ENCODE measurements around the gene KRTAP10-3. TPM values are rescaled to one million over a fixed set of nuclear protein-coding genes. Genes with fewer than 3 reads are reported as not detected.
"Not testable (repeated sequence)": the region's sequence is repeated elsewhere in the genome, so short reads cannot be mapped to it uniquely, and the experiment has no call there.

KRTAP10-3 gene
- total RNA-seq, 1 donor from 2014 or later: not detected

GRCh38 chr21:44550807-44551206 is 7.8 kb downstream of the KRTAP10-3 start:
- ChIA-PET POLR2A (no interaction called here), CTCF (no interaction called here)
- intact Hi-C loops (cut with micrococcal nuclease): no loop called here
- no peak overlapping the region for H3K4me3 Mint-ChIP-seq
- peaks cover 8% of the 10 kb centered on the region for H3K4me1 Mint-ChIP-seq
- peaks cover 8% of the 10 kb centered on the region for H3K36me3 Mint-ChIP-seq (ENCODE audit: low read depth)
- peaks cover 12% of the 10 kb centered on the region for H3K9me3 Mint-ChIP-seq
- H3K27me3 Mint-ChIP-seq: peaks cover 35% of the 10 kb centered on the region
- TF ChIP-seq CTCF (IDR thresholded peaks at IDR 0.05): no peak
- no peak for DNase-seq
- H3K27ac Mint-ChIP-seq: peak overlapping the region; percentile 4
- no peak for ATAC-seq (ENCODE audit: low read depth)

GRCh38 chr21:44550285-44550684 is 8.3 kb downstream of the KRTAP10-3 start:
- H3K4me3 Mint-ChIP-seq; ATAC-seq (ENCODE audit: low read depth); H3K27ac Mint-ChIP-seq; DNase-seq; H3K4me1 Mint-ChIP-seq; POLR2A ChIA-PET; CTCF ChIA-PET; intact Hi-C loops (cut with micrococcal nuclease); H3K36me3 Mint-ChIP-seq (ENCODE audit: low read depth): not testable (repeated sequence)
- H3K9me3 Mint-ChIP-seq: peaks cover 17% of the 10 kb centered on the region
- H3K27me3 Mint-ChIP-seq: peaks cover 35% of the 10 kb centered on the region

GRCh38 chr21:44549525-44550211 is 8.9 kb downstream of the KRTAP10-3 start:
- H3K36me3 Mint-ChIP-seq (ENCODE audit: low read depth): peaks cover 8% of the 10 kb centered on the region
- peaks cover 17% of the 10 kb centered on the region for H3K9me3 Mint-ChIP-seq
- intact Hi-C loops (cut with micrococcal nuclease): no loop called here
- H3K27ac Mint-ChIP-seq: no peak overlapping the region
- DNase-seq: peak; percentile 12
- no peak for ATAC-seq (ENCODE audit: low read depth)
- no peak overlapping the region for H3K4me3 Mint-ChIP-seq
- ChIA-PET CTCF (no interaction called here), POLR2A (no interaction called here)
- peaks cover 8% of the 10 kb centered on the region for H3K4me1 Mint-ChIP-seq
- peaks cover 35% of the 10 kb centered on the region for H3K27me3 Mint-ChIP-seq
- TF ChIP-seq CTCF (IDR thresholded peaks at IDR 0.05): no peak

GRCh38 chr21:44548922-44549321 is 9.7 kb downstream of the KRTAP10-3 start:
- TF ChIP-seq CTCF (IDR thresholded peaks at IDR 0.05): no peak
- peaks cover 8% of the 10 kb centered on the region for H3K4me1 Mint-ChIP-seq
- H3K27me3 Mint-ChIP-seq: peaks cover 35% of the 10 kb centered on the region
- peaks cover 17% of the 10 kb centered on the region for H3K9me3 Mint-ChIP-seq
- no peak overlapping the region for H3K4me3 Mint-ChIP-seq
- ChIA-PET POLR2A (no interaction called here), CTCF (no interaction called here)
- intact Hi-C loops (cut with micrococcal nuclease): no loop called here
- H3K27ac Mint-ChIP-seq: no peak overlapping the region
- ATAC-seq (ENCODE audit: low read depth) (no peak), DNase-seq (no peak)
- H3K36me3 Mint-ChIP-seq (ENCODE audit: low read depth): peaks cover 8% of the 10 kb centered on the region

- no peak for DNase-seq
- no peak overlapping the region for H3K27ac Mint-ChIP-seq
These were observed 10.2 kb downstream of the KRTAP10-3 start for GRCh38 chr21:44548381-44548780.

More at GRCh38 chr21:44548381-44548780, 10.2 kb downstream of the KRTAP10-3 start:
- ChIA-PET CTCF (no interaction called here), POLR2A (interaction anchor here (0.5 kb wide), 1 partner anchor 1326 kb away, joined by 4 read pairs; no protein-coding TSS in a partner anchor)
- intact Hi-C loops (cut with micrococcal nuclease): no loop called here
- peaks cover 8% of the 10 kb centered on the region for H3K4me1 Mint-ChIP-seq
- peaks cover 33% of the 10 kb centered on the region for H3K27me3 Mint-ChIP-seq
- ATAC-seq (ENCODE audit: low read depth): no peak
- peaks cover 17% of the 10 kb centered on the region for H3K9me3 Mint-ChIP-seq
- peaks cover 8% of the 10 kb centered on the region for H3K36me3 Mint-ChIP-seq (ENCODE audit: low read depth)
- no peak for TF ChIP-seq CTCF (IDR thresholded peaks at IDR 0.05)
- H3K4me3 Mint-ChIP-seq: no peak overlapping the region
